ENCODE data around the gene RBMS3. TPM values are rescaled to one million over a fixed set of nuclear protein-coding genes. Genes with fewer than 3 reads are reported as not detected.

RBMS3 gene
- total RNA-seq, 1 donor from 2014 or later: 3.4 TPM

DNA sequence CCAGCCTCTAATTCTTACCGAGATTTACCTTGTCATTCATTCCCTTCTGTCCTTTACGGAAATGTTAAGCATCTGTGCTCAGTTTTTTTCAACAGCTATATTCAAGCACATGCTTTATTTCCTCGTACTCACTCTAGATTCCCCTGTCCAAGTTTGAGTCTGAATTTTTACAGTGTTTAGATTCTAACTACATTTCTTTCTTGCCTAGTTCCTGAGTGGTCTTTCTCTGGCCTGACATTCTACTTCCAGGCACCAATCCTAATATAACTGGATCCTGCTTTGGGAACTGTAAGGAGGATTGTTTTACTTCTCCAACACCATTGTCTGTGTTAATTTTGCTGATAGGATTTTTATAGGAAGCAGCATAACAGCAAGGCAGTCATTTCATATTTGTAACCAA, 222.4 kb downstream of the RBMS3 start:
- H3K4me3 ChIP-seq (ENCODE audit: low read depth, low read length): no peak overlapping the region
- H3K36me3 ChIP-seq (ENCODE audit: control insufficient read depth, insufficient read depth, low read length): no peaks in the 10 kb centered on the region
- FAIRE-seq: no peak
- no peak for DNase-seq (ENCODE audit: low read depth)
- no peaks in the 10 kb centered on the region for H3K27me3 ChIP-seq (ENCODE audit: control insufficient read depth, insufficient read depth, low read length)
- TF ChIP-seq, protein P1, sequence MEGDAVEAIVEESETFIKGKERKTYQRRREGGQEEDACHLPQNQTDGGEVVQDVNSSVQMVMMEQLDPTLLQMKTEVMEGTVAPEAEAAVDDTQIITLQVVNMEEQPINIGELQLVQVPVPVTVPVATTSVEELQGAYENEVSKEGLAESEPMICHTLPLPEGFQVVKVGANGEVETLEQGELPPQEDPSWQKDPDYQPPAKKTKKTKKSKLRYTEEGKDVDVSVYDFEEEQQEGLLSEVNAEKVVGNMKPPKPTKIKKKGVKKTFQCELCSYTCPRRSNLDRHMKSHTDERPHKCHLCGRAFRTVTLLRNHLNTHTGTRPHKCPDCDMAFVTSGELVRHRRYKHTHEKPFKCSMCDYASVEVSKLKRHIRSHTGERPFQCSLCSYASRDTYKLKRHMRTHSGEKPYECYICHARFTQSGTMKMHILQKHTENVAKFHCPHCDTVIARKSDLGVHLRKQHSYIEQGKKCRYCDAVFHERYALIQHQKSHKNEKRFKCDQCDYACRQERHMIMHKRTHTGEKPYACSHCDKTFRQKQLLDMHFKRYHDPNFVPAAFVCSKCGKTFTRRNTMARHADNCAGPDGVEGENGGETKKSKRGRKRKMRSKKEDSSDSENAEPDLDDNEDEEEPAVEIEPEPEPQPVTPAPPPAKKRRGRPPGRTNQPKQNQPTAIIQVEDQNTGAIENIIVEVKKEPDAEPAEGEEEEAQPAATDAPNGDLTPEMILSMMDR (IDR thresholded peaks at IDR 0.05; ENCODE audit: insufficient read depth, low read length, severe bottlenecking): no peak

DNA sequence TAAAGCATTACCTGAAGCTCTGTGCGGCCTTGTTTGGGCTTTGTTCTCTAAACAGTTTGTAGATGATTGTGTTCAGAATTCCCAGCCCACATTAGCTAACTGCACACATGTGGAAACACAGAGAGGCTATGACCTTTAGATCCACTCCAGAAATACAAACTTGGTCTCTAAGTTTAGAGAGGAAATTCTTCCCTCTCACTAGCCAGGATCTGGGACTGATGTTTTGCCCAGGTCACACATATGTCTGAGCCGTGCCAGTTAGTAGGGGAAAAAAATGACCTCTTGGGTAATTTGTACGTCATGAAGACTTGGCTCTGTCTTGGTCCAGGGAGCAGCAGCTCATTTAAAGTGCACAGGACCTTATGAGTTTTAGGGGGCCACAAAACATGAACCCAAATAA, 223.1 kb downstream of the RBMS3 start:
- no peak for FAIRE-seq
- Histone ChIP-seq H3K4me3 (ENCODE audit: low read depth, low read length) (no peak overlapping the region), H3K36me3 (ENCODE audit: control insufficient read depth, insufficient read depth, low read length) (no peaks in the 10 kb centered on the region), H3K27me3 (ENCODE audit: control insufficient read depth, insufficient read depth, low read length) (no peaks in the 10 kb centered on the region)
- no peak for DNase-seq (ENCODE audit: low read depth)
- TF ChIP-seq, protein P1 (IDR thresholded peaks at IDR 0.05; ENCODE audit: insufficient read depth, low read length, severe bottlenecking): no peak

DNA sequence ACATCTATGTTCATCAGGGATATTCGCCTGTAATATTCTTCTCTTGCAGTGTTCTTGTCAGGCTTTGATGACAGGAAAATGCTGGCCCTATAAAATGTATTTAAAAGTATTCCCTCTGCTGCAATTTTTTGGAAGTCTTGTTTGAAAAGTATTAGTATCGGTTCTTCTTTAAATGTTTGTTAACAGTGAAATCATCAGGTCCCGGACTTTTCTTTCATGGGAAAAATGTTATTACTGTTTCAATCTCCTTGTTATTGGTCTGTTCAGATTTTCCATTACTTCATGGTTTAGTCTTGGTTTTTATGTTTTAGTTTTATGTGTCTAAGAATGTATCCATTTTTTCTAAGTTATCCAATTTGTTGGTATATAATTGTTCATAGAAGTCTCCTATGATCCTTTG, 225.6 kb downstream of the RBMS3 start:
- Histone ChIP-seq H3K27me3 (ENCODE audit: control insufficient read depth, insufficient read depth, low read length) (no peaks in the 10 kb centered on the region), H3K4me3 (ENCODE audit: low read depth, low read length) (no peak overlapping the region), H3K36me3 (ENCODE audit: control insufficient read depth, insufficient read depth, low read length) (no peaks in the 10 kb centered on the region)
- FAIRE-seq (no peak), DNase-seq (ENCODE audit: low read depth) (no peak)
- TF ChIP-seq, protein P1 (IDR thresholded peaks at IDR 0.05; ENCODE audit: insufficient read depth, low read length, severe bottlenecking): no peak

DNA sequence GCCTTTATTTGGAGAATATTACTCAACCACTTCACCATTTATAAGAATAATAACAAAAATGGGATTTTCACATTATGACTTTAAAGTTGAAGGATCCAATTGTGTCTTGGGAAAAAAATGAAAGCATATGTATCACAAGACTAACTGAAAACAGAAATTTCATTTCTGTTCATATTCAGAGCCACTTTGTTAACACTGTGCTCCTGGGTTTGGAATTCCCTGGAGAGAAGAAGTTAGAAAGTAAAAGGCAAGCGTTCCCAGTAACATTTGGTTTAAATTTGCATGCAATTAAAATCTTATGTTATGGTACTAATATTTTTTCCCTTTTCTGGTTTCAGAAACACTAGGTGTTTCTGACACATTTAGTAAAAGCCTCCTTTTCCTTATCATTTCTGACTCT, 230.8 kb downstream of the RBMS3 start:
- TF ChIP-seq, protein P1 (IDR thresholded peaks at IDR 0.05; ENCODE audit: insufficient read depth, low read length, severe bottlenecking): no peak
- no peaks in the 10 kb centered on the region for H3K36me3 ChIP-seq (ENCODE audit: control insufficient read depth, insufficient read depth, low read length)
- DNase-seq (ENCODE audit: low read depth): no peak
- FAIRE-seq: no peak
- H3K4me3 ChIP-seq (ENCODE audit: low read depth, low read length): no peak overlapping the region
- H3K27me3 ChIP-seq (ENCODE audit: control insufficient read depth, insufficient read depth, low read length): no peaks in the 10 kb centered on the region

DNA sequence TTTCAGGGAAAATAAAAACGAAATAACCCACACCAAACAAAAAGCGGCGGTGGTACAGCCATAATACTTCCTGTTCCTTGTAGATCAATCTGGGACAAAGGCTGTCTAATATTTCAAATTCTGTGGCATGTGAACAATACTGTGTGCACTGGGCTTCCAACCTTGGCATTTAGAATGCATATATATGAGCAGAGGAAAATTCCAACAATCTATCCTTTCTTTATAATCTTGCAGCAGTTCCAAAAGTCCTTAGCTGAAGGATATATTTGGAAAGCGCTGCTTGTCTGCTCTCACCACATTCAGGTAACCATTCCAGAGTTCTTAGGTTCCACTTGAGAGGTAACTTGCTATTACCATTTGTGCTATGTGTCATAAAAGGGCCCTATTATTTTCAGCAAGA, 231.8 kb downstream of the RBMS3 start:
- no peaks in the 10 kb centered on the region for H3K27me3 ChIP-seq (ENCODE audit: control insufficient read depth, insufficient read depth, low read length)
- DNase-seq (ENCODE audit: low read depth): no peak
- no peaks in the 10 kb centered on the region for H3K36me3 ChIP-seq (ENCODE audit: control insufficient read depth, insufficient read depth, low read length)
- TF ChIP-seq, protein P1 (IDR thresholded peaks at IDR 0.05; ENCODE audit: insufficient read depth, low read length, severe bottlenecking): no peak
- H3K4me3 ChIP-seq (ENCODE audit: low read depth, low read length): no peak overlapping the region
- FAIRE-seq: no peak

DNA sequence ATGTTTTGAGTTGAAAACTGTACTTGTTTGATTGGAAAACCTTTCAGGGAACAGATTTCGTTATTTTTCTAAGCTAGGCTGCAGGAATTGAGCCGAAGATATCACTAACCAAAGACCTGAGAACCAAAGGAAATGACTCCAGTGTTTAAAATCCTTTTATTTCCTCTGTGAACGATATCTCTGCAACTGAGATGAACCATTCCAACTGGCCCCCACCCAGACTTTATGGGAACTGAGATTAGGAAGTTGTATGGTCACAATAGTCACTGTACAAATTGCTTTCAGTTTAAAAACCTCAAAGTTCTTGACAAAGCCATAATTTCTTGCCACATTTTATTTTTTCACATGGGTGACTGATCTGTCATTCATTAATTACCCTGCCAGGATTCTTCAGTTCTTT, 232.4 kb downstream of the RBMS3 start:
- no peak for FAIRE-seq
- Histone ChIP-seq H3K36me3 (ENCODE audit: control insufficient read depth, insufficient read depth, low read length) (no peaks in the 10 kb centered on the region), H3K27me3 (ENCODE audit: control insufficient read depth, insufficient read depth, low read length) (no peaks in the 10 kb centered on the region), H3K4me3 (ENCODE audit: low read depth, low read length) (no peak overlapping the region)
- DNase-seq (ENCODE audit: low read depth): no peak
- TF ChIP-seq, protein P1 (IDR thresholded peaks at IDR 0.05; ENCODE audit: insufficient read depth, low read length, severe bottlenecking): no peak

Data from bronchial epithelial cell (primary cell).